SK-N-SH (cell line): Measurements from ENCODE around the gene SGSH.

ENCODE experiments used
- CTCF ChIP-seq: fragments of 200-600 bp; sonication (generic); IDR thresholded peaks from 2 replicates; pipeline ENCODE4 v1.6.1; 2017; ENCODE audit warnings: antibody characterized with exemption, mild to moderate bottlenecking, moderate library complexity
- GABPA ChIP-seq: IDR thresholded peaks from 2 replicates; pipeline ENCODE4 v1.4.0; 2012; ENCODE audit warnings: low read depth, mild to moderate bottlenecking
- RCOR1 ChIP-seq: fragments of 150-350 bp; IDR thresholded peaks from 2 replicates; pipeline ENCODE4 v1.6.1; 2017; ENCODE audit warnings: antibody characterized with exemption, low read length
- YY1 ChIP-seq: IDR thresholded peaks from 2 replicates; pipeline ENCODE4 v1.4.0; 2012; ENCODE audit warnings: low read depth, mild to moderate bottlenecking

GRCh38 chr17:80220054-80220735, at the start of gene SGSH, which contains the start of gene SLC26A11:
- TF ChIP-seq YY1: peak; percentile 49; the same call in 1 of the 2 replicates
- TF ChIP-seq GABPA: no peak
- no peak for TF ChIP-seq RCOR1
- TF ChIP-seq CTCF: peak; percentile 23
